ENCODE results near the gene TSPAN32.

TSPAN32 gene

GRCh38 chr11:2306452-2306823 is 4.6 kb downstream of the TSPAN32 start:
- TF ChIP-seq CTCF (IDR thresholded peaks at IDR 0.05; ENCODE audit: insufficient read depth, low read depth, low read length, missing control alignments) = no peak
- no peak overlapping the region for H3K4me3 ChIP-seq (ENCODE audit: low read length)
- no peak for DNase-seq (ENCODE audit: low read depth)

GRCh38 chr11:2306877-2307500 is 5.2 kb downstream of the TSPAN32 start:
- TF ChIP-seq CTCF (IDR thresholded peaks at IDR 0.05; ENCODE audit: insufficient read depth, low read depth, low read length, missing control alignments) = no peak
- no peak overlapping the region for H3K4me3 ChIP-seq (ENCODE audit: low read length)
- no peak for DNase-seq (ENCODE audit: low read depth)

GRCh38 chr11:2307501-2308331 is 5.9 kb downstream of the TSPAN32 start:
- TF ChIP-seq CTCF (IDR thresholded peaks at IDR 0.05; ENCODE audit: insufficient read depth, low read depth, low read length, missing control alignments) = no peak
- DNase-seq (ENCODE audit: low read depth) = no peak
- H3K4me3 ChIP-seq (ENCODE audit: low read length) = no peak overlapping the region

- no peak for TF ChIP-seq CTCF (IDR thresholded peaks at IDR 0.05; ENCODE audit: insufficient read depth, low read depth, low read length, missing control alignments)
- H3K4me3 ChIP-seq (ENCODE audit: low read length) = no peak overlapping the region
- no peak for DNase-seq (ENCODE audit: low read depth)
Observed at GRCh38 chr11:2308713-2309112, 6.9 kb downstream of the TSPAN32 start.

- H3K4me3 ChIP-seq (ENCODE audit: low read length) = no peak overlapping the region
- no peak for DNase-seq (ENCODE audit: low read depth)
- TF ChIP-seq CTCF (IDR thresholded peaks at IDR 0.05; ENCODE audit: insufficient read depth, low read depth, low read length, missing control alignments) = no peak
Observed at GRCh38 chr11:2309251-2310072, 7.6 kb downstream of the TSPAN32 start.

- TF ChIP-seq CTCF (IDR thresholded peaks at IDR 0.05; ENCODE audit: insufficient read depth, low read depth, low read length, missing control alignments) = no peak
- no peak overlapping the region for H3K4me3 ChIP-seq (ENCODE audit: low read length)
- DNase-seq (ENCODE audit: low read depth) = no peak
Observed at GRCh38 chr11:2310073-2310785, 8.4 kb downstream of the TSPAN32 start.

All from epithelial cell of esophagus (primary cell).